ENCODE data around the gene CEP63.
"Not testable (repeated sequence)": the region's sequence is repeated elsewhere in the genome, so short reads cannot be mapped to it uniquely, and the experiment has no call there.

CEP63 gene

GRCh38 chr3:134516905-134517304 is 31.0 kb downstream of the CEP63 start:
- no peak for DNase-seq (ENCODE audit: low read depth in 2 of 2)

- no peak for DNase-seq (ENCODE audit: low read depth in 2 of 2)
Measured at GRCh38 chr3:134517791-134518190, 31.9 kb downstream of the CEP63 start.

- no peak for DNase-seq (ENCODE audit: low read depth in 2 of 2)
Measured at GRCh38 chr3:134522541-134522940, 36.7 kb downstream of the CEP63 start.

DNA sequence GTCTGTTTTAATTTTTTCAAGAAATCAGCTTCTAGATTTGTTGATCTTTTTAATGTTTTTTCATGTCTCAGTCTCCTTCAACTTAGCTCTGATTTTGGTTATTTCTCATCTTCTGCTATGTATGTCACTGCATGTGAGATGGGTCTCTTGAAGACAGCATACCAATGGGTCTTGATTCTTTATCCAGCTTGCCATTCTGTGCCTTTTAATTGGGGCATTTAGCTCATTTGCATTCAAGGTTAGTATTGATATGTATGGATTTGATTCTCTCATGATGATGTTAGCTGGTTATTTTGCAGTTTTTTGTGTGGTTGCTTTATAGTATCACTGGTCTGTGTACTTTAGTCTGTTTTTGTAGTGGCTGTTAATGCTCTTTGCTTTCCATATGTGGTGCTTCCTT is 39.4 kb downstream of the CEP63 start:
- no peak for DNase-seq (ENCODE audit: low read depth in 2 of 2)

GRCh38 chr3:134526319-134526718 is 40.5 kb downstream of the CEP63 start:
- DNase-seq (ENCODE audit: low read depth in 2 of 2), result no peak

DNA sequence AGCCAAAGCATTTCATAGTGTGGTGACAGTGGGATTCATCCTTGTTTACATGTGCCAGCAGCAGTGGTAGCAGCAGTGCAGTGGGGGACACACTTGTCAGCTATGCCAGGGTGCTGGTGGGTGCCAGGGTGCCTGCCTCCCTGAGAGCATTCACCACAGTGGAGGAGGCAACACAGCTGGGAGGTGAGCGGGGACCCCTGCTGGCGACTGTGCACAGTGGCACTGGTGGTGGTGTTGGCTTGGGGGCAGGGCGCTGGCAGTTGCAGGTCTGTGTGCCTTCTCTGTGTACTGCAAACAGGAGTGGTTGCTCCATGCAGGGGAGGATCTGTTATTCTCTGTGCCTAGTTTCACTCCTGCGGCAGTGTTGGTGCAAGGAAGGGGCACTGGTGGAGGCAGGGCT is 41.2 kb downstream of the CEP63 start:
- no peak for DNase-seq (ENCODE audit: low read depth in 2 of 2)

GRCh38 chr3:134527538-134528186 is 41.8 kb downstream of the CEP63 start:
- no peak for DNase-seq (ENCODE audit: low read depth in 2 of 2)

GRCh38 chr3:134533493-134533892 is 47.6 kb downstream of the CEP63 start:
- DNase-seq (ENCODE audit: low read depth in 2 of 2), result no peak

GRCh38 chr3:134535186-134535970 is 49.5 kb downstream of the CEP63 start:
- no peak for DNase-seq (ENCODE audit: low read depth in 2 of 2)

DNA sequence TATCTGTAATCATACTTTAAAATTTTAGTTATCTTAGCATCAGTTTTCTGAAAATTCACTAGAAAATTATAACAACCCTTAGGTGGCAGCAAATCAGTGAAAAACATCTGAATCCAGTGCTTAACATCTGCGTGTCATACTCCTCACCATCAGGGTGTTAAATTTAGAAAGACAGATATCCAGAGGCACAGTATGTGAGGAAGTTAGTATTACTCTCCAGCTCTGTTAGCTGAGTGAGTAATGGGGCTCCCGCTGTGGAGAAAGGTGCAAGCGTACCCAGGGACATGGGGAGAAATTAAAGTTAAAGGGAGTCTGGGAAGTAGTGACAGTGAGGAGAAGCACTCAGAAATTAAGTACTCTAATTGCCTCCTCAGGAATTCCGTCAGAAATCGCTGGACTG is 50.9 kb downstream of the CEP63 start:
- DNase-seq (ENCODE audit: low read depth in 2 of 2), result no peak

GRCh38 chr3:134542287-134542958 is 56.6 kb downstream of the CEP63 start:
- DNase-seq (ENCODE audit: low read depth in 2 of 2), result no peak

DNA sequence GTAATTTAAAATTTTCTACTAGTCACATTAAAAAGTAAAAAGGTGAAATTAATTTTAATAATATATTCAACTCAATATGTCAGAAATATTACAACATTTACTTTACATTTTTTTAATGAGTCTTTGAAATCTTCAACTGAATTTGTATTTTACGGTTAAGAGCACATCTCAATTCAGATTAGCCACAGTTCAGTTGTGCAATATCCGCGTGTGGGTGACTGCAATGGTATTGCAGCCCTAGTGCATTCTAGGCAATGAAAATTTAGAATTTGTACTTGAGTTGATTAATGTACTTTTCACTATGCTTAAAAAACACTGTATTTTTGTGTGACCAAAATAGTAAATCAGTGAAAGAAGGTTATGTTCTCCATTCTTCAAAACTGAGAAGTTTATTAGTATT is 57.3 kb downstream of the CEP63 start:
- no peak for DNase-seq (ENCODE audit: low read depth in 2 of 2)

DNA sequence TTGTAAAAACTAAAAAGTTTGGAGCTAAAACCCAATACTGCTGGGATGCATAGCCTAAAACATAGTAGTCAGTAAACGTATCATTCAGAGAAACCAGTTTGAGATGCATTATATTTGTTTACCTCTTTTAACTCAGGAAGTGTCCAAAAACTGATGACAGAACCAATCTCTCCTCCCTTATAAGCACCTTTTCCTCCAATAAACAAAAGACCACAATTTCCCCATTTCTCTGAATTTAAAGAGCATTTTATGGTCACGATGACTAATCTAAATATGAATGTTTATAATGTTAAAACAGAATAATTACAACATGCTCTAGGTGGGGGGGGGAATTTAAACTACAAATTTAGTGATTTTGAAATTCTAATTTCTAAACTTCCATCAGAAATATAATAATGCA is 58.5 kb downstream of the CEP63 start:
- no peak for DNase-seq (ENCODE audit: low read depth in 2 of 2)

DNA sequence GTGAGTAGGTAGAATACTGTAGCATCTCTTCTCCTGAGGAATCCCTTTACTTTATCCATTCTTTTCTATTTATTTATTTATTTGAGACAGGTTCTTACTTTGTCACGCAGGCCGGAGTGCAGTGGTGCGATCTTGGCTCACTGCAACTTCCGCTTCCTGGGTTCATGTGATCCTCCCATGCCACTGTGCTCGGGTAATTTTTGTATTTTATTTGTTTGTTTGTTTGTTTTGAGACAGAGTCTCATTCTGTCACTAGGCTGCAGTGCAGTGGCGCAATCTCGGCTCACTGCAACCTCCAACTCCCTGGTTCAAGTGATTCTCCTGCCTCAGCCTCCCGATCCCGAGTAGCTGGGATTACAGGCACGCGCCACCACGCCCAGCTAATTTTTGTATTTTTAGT is 58.9 kb downstream of the CEP63 start:
- DNase-seq (ENCODE audit: low read depth in 2 of 2), result not testable (repeated sequence)

- DNase-seq (ENCODE audit: low read depth in 2 of 2), result no peak
Measured at GRCh38 chr3:134545818-134546217, 60.0 kb downstream of the CEP63 start.

GRCh38 chr3:134552784-134553183 is 66.9 kb downstream of the CEP63 start:
- DNase-seq (ENCODE audit: low read depth in 2 of 2), result no peak

DNA sequence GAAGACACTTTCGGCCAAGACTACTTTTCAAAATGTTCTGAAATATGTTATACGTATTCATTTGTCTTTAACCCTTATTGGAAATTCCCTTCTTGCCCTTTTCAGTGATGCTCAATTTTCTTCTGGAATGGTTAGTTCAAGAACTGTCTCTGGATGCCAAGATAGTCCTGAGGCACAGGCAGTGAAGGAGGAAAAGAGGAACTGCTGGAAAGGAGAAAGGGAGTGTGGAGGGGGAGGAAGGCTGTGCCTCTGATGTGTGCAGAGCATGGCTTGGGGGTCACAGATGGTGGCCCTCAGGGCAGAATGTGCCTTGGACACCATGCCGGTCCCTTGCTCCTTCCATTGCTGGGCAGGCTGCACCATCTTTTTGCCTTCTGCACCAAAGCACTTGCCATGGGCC is 73.7 kb downstream of the CEP63 start:
- no peak for DNase-seq (ENCODE audit: low read depth in 2 of 2)

DNA sequence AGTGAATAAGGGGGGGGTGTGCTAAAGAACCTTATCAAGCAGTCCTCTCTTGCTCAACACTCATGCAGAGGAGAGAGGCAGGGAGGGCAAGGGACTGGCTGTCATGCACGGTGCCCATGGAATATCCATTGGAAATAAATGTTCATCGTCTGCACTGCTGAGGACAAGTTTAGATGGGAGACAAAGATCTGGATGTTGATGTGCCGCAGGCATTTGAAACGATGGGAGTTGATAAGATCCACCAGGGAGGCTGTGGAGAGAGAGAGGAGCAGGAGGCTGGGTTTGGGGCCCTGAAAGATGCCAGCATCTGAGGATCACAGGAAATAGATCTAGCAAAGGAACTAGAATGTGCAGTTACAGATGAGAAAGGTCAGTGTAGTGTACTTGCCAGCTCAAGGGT is 76.2 kb downstream of the CEP63 start:
- no peak for DNase-seq (ENCODE audit: low read depth in 2 of 2)

- DNase-seq (ENCODE audit: low read depth in 2 of 2), result no peak
Measured at GRCh38 chr3:134563601-134564000, 77.7 kb downstream of the CEP63 start.

GRCh38 chr3:134564991-134565390 is 79.1 kb downstream of the CEP63 start:
- DNase-seq (ENCODE audit: low read depth in 2 of 2), result no peak

- no peak for DNase-seq (ENCODE audit: low read depth in 2 of 2)
Measured at GRCh38 chr3:134567605-134568004, 81.7 kb downstream of the CEP63 start.

DNA sequence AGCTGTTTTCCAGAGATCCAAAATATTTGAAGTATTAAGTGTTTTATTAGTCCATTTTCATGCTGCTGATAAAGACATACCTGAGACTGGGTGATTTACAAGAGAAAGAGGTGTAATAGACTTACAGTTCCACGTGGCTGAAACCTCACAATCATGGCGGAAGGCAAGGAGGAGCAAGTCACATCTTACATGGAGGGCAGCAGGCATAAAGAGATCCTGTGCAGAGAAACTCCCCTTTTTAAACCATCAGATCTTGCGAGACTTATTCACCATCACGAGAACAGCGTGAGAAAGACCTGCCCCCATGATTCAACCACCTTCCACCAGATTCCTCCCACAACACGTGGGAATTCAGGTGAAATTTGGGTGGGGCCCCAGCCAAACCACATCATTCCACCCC is 82.9 kb downstream of the CEP63 start:
- DNase-seq (ENCODE audit: low read depth in 2 of 2), result no peak

DNA sequence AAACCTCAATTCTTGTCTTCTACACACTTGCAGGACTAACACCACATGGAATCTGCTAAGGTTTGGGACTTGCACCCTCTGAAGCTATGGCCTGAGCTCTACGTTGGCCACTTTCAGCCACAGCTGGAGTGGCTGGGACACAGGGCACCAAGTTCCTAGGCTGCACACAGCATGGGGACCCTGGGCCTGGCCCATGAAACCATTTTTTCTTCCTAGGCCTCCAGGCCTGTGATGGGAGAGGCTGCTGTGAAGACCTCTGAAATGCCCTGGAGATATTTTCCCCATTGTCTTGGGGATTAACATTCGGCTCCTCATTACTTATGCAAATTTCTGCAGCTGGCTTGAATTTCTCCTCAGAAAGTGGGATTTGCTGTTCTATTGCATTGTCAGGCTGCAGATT is 84.0 kb downstream of the CEP63 start:
- not testable (repeated sequence) for DNase-seq (ENCODE audit: low read depth in 2 of 2)

Data from activated CD8-positive, alpha-beta memory T cell treated with anti-CD3 and anti-CD28 coated beads for 4 hours (primary cell).